ENCODE measurements around the gene PPARD.

- no peak for TF ChIP-seq YY1 (IDR thresholded peaks at IDR 0.05; ENCODE audit: insufficient read depth, insufficient read length)
- no peak for TF ChIP-seq ZNF274 (IDR thresholded peaks at IDR 0.05; ENCODE audit: low read depth, low read length)
- no peak for TF ChIP-seq SUZ12 (IDR thresholded peaks at IDR 0.05; ENCODE audit: extremely low read depth, insufficient read depth, insufficient read length)
Measured at GRCh38 chr6:35469751-35470662, 127.6 kb downstream of the PPARD start.
